HG03378 (cell line): ENCODE measurements around the gene FAM111A.

ENCODE experiments used
- ATAC-seq: cut with Tn5 transposase; IDR thresholded peaks from one replicate; pipeline ENCODE4 v1.9.1; 2021; ENCODE audit warnings: mild to moderate bottlenecking, moderate library complexity; ENCODE audit not compliant: unreplicated experiment

Gene FAM111A

GRCh38 chr11:59141191-59141590 lies 1.5 kb upstream of the FAM111A start:
- no peak for ATAC-seq

- ATAC-seq, result peak; percentile 0
Observed at GRCh38 chr11:59141673-59142460, 789 bp upstream of the FAM111A start.

DNA sequence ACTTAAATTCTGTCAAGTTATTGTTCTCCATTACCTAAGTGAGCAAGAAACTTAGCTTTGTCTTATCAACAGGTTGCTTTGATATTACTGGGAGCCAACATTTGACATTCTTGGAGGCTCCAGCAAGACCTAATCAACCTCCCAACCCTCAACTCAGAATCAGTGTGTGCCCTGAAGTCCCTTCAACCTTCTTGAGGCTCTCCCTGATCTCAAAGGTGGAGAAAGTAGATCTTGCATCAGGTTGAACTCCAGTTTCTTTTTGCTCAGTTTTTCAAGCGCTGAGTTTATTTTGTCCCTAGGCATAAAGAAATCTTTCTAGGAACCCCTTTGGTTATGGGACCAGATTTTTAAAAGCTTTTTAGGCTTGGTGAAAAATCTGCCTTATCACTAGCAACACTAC lies 1.4 kb downstream of the FAM111A start:
- ATAC-seq, result no peak

- ATAC-seq, result peak; percentile 65
Observed at GRCh38 chr11:59144579-59145345, 2.1 kb downstream of the FAM111A start.

DNA sequence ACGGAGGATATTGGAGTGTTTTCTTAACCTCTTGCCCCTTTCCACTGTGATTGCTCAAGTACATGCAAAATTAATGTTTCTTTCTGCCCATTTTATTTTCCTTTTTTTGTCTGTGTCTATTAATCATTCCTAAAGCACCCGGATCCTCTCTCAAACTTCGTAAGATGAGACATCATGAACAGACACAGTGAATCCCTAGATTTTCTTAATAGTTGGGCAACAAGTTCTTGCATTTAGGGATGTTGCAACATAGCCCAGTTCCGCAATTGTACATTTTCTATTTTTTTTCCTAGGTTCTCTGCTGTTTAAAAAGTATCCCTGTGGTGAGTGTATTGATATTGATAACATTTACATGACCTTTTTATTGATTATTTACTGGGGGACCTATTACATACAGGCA lies 2.9 kb downstream of the FAM111A start:
- no peak for ATAC-seq

DNA sequence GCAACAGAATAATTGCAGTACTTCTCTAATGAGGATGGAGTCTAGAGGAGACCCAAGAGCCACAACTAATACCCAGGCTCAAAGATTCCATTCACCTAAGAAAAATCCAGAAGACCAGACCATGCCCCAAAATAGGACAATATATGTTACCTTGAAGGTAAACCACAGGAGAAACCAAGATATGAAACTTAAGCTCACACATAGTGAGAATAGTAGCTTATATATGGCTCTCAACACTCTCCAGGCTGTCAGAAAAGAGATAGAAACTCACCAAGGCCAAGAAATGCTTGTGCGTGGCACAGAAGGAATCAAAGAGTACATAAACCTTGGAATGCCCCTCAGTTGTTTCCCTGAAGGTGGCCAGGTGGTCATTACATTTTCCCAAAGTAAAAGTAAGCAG lies 9.1 kb downstream of the FAM111A start:
- peak; percentile 44 for ATAC-seq

DNA sequence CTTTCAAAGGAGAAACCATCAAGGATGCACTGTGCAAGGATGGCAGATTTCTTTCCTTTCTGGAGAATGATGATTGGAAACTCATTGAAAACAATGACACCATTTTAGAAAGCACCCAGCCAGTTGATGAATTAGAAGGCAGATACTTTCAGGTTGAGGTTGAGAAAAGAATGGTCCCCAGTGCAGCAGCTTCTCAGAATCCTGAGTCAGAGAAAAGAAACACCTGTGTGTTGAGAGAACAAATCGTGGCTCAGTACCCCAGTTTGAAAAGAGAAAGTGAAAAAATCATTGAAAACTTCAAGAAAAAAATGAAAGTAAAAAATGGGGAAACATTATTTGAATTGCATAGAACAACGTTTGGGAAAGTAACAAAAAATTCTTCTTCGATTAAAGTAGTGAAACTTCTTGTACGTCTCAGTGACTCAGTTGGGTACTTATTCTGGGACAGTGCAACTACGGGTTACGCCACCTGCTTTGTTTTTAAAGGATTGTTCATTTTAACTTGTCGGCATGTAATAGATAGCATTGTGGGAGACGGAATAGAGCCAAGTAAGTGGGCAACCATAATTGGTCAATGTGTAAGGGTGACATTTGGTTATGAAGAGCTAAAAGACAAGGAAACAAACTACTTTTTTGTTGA lies 9.8 kb downstream of the FAM111A start:
- ATAC-seq, result peak; percentile 68

DNA sequence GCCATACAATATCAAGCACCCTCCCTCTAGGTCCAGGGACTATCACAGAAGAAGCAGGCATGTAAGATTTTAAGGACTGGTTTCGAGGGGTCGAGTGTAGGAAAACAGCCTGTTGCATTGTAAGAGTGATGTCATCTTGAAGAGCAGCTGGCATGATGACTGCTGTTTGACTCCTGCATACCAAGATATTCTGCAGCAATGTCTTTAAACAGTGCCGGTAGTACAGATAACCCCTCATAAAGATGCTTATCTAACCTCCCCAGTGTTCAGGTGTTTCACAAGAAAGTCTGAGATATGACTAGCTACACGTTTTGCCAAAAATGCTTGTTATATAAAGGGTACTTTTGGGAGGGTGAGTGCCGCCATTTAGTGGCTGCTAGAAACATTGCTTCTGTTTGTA lies 12.0 kb downstream of the FAM111A start:
- ATAC-seq, result no peak

DNA sequence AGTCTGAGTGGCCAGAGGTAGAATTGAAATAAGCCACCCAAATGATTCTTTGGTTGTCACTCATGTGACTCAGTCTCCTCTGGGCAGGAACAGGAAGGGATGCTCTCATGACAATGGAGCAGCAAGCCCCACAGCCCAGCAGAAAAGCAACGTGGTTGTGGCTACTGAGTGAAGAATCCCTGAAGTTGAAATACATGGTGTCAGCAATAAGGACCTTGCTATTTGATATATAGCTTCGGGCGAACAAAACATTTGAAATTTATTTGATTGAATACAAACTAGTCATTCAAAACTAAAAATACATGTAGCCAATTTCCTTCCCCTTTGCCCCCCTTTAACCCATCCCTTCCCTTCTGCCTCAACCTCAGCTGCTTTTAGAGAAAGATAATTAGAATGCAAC lies 14.8 kb downstream of the FAM111A start:
- ATAC-seq, result no peak

DNA sequence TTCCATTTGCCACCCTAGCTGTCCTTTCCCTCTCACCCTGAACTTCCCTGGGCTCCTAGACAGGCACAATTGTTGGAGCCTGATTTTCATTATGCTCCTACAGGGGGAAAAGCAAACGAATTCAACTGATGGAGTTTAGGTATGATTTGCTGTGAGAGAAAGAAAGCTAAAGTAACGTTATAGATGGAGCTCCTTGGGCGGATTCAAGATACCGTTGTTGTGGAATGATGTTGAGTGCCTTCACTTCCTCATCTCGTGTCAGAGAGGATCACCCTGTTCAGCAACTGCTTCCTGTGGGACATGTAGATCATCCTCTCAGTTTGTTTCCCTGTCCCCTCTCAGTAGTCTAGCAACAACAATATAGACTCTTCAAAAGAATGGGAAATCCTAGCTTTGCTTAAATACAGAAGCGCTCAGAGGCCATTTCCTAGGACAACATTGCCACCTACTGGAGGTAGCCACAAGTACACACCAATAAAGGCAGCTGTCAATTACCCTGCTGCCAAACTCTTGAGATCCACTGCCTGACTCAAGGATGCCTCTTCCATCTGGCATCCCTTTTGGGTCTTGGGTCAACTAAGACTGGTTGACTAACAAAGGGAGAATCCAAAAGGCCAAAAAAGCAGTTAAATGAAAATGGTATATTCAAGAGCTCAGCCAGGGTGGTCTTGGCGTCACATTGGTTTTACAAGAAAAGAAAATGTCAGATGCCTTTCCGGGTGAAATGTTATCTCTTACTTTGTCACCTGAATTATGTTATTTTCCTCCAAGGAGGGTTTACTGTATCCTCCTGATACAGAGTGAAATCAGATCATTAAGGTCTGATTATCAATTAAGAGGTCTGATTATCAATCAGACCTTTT lies 15.8 kb downstream of the FAM111A start:
- peak; percentile 93 for ATAC-seq

- no peak for ATAC-seq
Observed at GRCh38 chr11:59164028-59164427, 21.4 kb downstream of the FAM111A start.

GRCh38 chr11:59171508-59172322 lies 29.1 kb downstream of the FAM111A start, which contains the start of gene DTX4:
Gene DTX4, plus strand, starts transcription at chr11:59172132. Its CDS starts 464 bp downstream, at chr11:59172596.
- ATAC-seq, result peak; percentile 78

DNA sequence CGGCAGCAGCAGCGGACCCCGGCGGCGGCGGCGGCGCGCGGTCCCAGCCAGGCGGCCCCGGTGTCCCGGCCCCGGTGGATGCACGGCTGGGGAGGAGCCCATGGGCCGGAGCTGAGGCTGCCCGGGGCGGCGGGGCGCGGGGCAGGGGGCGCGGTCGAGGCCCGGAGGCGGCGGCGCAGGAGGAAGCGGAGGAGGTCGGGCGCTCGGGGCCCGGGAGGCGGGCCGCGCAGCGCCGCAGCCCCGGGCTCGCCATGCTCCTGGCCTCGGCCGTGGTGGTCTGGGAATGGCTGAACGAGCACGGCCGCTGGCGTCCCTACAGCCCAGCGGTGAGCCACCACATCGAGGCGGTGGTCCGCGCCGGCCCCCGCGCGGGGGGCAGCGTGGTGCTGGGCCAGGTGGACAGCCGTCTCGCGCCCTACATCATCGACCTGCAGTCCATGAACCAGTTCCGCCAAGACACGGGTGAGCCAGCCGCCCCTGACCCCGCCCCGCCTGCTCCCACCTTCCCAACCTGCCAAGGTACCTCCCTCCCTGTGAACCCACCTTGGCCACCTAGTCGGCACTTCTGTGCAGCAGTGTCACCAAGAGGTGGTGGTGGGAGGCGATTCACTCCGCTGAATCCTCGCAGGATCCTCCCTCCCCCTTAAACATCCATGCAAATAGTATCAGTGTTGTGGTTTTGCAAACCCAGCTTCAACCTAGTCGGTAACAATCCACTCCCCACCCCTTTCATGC lies 29.9 kb downstream of the FAM111A start:
- ATAC-seq, result peak; percentile 48

- ATAC-seq, result no peak
Observed at GRCh38 chr11:59173080-59173963, 30.7 kb downstream of the FAM111A start.

DNA sequence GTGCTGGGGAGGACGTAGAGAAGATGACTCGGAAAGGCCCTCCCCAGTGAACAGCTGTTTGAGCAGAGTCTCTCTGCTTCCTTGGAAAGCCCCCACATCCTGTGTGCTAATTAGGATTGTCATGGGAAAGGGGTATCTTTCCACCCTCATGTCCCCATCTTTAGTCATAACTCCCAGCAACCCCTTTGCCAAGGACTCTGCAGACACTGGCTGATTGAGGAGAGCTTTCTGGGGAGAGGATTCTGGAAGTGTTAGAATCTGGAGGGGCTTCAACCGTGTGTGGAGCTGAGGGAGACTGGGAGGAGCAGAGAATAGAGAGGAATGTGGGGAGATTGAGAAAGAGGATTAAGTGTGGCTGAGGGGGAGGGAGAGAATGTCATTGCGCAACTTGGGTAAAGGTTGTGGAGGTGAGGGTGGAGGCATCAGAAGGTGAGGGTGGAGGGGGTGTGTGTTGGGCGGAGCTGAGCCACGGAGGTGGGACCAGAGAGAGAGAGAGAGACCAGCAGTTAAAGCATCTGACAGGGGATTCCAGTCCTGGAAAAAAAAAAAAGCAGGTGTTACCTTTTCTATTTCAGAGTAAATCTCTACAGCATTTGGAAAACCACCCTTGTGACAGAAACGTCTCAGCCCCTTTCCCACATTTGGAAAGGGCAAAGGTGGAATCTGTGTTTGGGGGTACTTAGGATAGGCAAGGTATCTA lies 31.5 kb downstream of the FAM111A start:
- no peak for ATAC-seq

GRCh38 chr11:59174664-59175033 lies 32.0 kb downstream of the FAM111A start:
- ATAC-seq, result no peak

DNA sequence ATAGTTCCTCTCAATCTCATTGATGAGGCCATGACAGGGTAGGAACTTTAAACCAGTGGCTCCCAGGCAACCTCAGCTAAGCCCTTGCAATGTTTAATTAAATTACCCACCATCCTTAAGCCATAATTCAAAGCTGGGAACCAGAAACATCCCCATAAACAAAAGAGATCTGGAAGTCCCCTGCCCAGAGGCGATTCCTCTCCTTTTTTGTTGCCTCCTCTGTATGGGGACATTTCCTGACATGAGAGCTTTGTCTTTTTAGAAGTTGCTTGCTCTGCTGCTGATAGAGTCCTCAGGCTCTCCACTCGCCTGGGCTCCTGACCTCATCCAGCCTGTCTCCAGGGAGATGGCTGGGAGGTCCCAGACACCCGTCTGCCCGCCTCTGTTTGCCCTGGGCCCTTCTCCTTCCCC lies 32.4 kb downstream of the FAM111A start:
- no peak for ATAC-seq

DNA sequence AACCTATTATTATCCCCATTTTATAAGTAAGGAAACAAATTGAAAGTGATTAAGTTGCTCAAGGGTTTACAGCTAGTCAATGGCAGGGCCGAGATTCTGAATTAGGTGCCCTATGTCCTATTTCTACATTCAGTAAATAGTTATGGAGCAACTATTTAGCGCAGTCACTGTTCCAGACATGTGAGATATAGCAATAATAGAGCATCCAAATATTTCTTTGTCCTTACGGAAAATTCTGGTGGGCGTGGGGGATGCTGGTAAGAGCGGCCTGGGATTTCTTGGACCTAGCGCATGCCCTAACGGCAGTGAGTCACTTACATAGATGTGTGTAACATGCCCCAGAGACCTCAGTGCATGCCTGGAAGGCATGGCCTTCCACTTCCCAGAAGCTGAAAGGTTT lies 33.7 kb downstream of the FAM111A start:
- no peak for ATAC-seq
